T-helper 1 cell treated with Interleukin-12 subunit alpha and Interleukin-12 subunit beta and Interleukin-4 antibody, amounts not matched to agents 30 ng/mL and 1 ng/mL, for 36 hours (primary cell): Measurements from ENCODE around the gene UPK1A. TPM values are rescaled to one million over a fixed set of nuclear protein-coding genes. Genes with fewer than 3 reads are reported as not detected.
"Not testable (repeated sequence)": the region's sequence is repeated elsewhere in the genome, so short reads cannot be mapped to it uniquely, and the experiment has no call there.

Source experiments
- intact Hi-C: fragments of 100-400 bp; cut with micrococcal nuclease; formaldehyde crosslinking; loops from one replicate; pipeline ENCODE4 v1.15.1; 2024
- total RNA-seq: library from RNA; stranded (reverse); gene quantifications from 2 replicates; pipeline ENCODE4 v1.2.3, GENCODE V29; 2022

The UPK1A gene
- total RNA-seq, 1 donor from 2014 or later: 0.56 TPM

DNA sequence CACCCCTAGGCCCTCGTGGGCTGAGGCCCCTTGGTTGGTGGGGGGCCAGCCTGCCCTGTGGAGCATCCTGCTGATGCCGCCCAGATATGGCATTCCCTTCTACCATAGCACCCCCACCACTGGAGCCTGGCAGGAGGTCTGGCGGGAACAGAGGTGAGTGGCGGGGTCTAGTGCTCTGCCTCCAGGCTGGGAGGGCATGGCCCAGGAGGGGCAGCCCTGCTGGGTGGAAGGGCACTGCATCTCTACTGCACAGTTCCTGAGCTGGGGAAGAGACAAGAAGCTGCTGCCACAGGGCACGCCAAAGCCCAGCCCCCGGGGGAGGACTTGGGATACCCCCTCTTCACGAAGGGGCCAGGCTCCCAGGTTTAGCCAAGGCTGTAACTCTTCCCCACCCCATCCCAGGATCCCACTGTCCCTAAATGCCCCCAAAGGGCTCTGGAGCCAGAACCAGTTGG lies 49.1 kb downstream of the UPK1A start:
- intact Hi-C loops: loop anchor here (5.0 kb wide), 1 partner anchor 88 kb away; the partner anchor contains the start of gene RBM42

DNA sequence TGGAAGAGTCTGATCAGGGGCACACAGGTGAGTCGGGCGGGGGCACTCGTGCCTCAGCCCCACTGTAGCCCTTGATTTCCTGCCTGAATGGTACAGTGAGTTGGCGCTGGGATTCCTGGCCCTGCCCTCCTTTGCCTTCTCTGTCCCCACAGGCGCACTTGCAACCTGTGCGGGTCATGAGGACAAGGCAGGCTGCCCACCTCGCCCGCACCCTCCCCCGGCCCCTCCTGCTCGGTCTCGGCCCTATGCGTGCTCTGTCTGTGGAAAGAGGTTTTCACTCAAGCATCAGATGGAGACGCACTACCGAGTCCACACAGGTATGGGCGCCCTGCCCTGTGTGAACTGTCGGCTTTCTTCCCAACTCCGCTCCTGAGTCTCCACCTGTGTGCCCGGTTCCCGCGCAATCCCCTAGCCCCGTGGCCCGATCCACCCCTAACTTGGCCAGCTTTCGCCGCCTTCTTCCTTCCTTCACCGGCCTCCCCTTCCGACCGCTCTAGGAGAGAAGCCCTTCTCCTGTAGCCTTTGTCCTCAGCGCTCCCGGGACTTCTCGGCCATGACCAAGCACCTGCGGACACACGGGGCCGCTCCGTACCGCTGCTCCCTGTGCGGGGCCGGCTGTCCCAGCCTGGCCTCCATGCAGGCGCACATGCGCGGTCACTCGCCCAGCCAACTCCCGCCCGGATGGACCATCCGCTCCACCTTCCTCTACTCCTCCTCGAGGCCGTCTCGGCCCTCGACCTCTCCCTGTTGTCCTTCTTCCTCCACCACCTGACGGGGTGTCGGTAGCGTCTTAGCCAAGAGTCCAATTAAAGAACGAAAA lies 49.9 kb downstream of the UPK1A start:
- intact Hi-C loops: loop anchor here (2.0 to 5.0 kb wide), 2 partner anchors 29 to 89 kb away; partner anchors contain the start of genes PSENEN, RBM42 and U2AF1L4

DNA sequence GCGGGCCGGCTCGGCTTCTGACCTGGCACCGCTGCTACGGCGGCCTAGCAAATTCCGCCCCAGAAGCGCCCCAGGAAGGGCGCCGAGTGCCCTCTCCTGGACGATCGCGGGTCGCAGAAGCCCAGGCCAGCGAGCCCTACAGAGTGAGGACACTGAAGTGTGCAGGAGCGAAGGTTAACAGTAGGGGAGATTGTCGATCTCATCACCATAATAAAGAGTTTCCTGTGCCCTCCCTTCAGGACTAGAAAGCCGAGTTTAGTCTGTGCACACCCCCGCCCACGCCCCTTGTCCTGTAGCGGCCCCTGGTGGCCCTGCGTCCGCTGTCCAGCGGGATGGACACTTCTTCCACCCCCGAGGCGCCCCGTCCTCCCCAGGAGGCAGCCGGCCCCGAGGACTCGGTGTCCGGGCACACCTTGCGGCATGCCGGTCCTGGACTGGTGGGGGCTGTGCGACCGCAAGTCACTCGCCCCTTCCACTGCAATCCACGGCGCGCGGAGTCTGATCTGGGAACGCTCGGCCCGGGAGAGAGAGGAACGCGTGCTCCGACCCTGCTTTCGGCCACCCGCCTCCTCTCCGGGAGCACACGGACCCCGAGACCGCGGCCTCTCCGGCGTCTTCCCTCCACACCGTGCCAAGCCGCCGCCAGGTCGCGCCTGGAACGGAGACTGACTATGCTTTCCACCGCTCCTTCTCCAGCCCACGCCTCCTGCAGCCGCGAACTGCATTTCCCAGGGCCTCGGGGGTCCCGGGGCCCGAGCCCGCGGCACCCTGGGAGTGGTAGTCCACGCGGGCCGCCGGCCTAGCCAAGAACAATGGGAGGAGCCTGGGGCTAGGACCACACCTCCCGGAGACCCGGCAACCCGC lies 50.7 kb downstream of the UPK1A start:
- intact Hi-C loops: loop anchor here (1.0 to 5.0 kb wide), 18 partner anchors 15 to 398 kb away; partner anchors contain the start of genes ALKBH6, ARHGAP33, COX6B1 and HAUS5

DNA sequence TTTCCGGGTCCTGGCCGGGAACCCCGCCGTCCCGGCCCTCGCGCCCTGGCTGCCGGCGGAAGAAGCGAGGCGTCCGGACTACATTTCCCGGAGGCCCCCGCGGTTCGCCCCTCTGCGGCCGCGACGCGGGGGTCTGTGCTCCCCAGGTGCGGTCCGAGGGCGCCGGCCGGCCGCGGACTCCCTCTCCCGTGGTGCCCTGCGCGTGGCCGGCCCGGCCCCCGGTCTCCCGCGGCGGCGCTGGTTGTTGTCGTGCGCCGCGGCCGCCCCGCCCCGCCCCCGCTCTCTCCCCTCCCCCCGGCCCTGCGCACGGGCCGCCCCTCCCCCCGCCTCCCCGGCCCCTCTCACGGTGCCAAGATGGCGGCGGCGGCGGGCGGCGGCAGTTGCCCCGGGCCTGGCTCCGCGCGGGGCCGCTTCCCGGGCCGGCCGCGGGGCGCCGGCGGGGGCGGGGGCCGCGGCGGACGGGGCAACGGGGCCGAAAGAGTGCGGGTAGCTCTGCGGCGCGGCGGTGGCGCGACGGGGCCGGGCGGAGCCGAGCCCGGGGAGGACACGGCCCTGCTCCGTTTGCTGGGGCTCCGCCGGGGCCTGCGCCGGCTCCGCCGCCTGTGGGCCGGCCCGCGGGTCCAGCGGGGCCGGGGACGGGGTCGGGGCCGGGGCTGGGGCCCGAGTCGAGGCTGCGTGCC lies 51.5 kb downstream of the UPK1A start, which contains the start of gene KMT2B:
KMT2B (plus strand) TSS at position 339 of the 680 bp plus-strand sequence; CDS start at position 355, 16 bp downstream.
- intact Hi-C loops: loop anchor here (1.0 to 5.0 kb wide), 18 partner anchors 16 to 397 kb away; partner anchors contain the start of genes ALKBH6, ARHGAP33, COX6B1 and HAUS5

DNA sequence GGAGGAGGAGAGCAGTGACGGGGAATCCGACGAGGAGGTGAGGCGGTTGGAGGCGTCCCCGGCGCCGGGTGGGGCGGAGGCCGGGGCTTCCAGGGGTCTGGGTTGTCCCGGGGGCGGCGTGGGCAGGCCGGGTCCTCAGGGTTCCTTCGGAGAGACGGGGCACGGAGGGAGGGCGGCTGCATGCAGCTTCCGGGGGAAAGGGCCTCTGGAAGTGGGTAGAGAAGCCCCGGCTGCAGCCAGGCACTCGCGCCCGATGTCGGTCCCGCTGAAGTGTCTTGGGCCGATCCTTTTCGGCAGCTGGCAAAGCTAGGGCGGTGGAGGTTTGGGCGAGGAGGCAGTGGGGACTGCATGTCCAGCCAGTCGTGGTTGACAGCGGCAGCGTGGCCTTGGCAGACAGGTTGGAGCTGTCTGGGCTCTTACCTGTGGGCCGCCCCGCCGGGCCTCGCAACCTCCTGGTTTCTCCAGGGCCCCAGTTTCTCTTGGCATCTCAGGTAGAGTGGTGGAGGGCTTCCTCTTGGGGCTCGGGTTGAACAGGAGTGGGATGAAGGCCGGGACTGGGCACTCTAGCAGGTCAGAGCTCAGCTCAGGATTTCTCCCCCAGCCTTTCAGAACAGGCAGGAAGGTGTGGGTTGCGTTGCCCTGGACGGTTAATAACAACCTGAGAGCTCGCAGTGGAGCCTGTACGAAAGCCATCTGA lies 52.2 kb downstream of the UPK1A start:
- intact Hi-C loops: loop anchor here (5.0 kb wide), 1 partner anchor 91 kb away; the partner anchor contains the start of gene RBM42

DNA sequence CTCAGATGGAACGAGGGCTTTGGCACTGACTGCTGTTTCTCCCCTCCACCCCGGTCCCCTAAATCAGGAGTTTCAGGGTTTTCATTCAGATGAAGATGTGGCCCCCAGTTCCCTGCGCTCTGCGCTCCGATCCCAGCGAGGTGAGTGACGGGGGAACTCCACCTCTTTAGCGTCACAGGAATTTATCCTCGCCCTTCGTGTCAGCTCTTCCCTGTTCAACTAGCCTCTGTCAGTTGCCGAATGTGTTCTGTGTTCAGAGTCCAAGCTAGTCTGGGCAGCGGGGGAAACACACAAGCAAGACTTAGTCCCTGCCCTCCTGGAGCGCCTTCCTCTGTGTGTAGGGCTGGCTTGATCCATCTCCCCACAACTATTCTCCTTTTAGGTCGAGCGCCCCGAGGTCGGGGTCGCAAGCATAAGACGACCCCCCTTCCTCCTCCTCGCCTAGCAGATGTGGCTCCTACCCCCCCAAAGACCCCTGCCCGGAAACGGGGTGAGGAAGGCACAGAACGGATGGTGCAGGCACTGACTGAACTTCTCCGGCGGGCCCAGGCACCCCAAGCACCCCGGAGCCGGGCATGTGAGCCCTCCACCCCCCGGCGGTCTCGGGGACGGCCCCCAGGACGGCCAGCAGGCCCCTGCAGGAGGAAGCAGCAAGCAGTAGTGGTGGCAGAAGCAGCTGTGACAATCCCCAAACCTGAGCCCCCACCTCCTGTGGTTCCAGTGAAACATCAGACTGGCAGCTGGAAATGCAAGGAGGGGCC lies 53.3 kb downstream of the UPK1A start:
- intact Hi-C loops: loop anchor here (5.0 kb wide), 1 partner anchor 92 kb away; the partner anchor contains the start of gene RBM42

DNA sequence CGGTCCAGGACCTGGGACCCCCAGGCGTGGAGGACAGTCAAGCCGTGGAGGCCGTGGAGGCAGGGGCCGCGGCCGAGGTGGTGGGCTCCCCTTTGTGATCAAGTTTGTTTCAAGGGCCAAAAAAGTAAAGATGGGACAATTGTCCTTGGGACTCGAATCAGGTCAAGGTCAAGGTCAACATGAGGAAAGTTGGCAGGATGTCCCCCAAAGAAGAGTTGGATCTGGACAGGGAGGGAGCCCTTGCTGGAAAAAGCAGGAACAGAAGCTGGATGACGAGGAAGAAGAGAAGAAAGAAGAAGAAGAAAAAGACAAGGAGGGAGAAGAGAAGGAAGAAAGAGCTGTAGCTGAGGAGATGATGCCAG lies 53.8 kb downstream of the UPK1A start:
- intact Hi-C loops: no loop called here

DNA sequence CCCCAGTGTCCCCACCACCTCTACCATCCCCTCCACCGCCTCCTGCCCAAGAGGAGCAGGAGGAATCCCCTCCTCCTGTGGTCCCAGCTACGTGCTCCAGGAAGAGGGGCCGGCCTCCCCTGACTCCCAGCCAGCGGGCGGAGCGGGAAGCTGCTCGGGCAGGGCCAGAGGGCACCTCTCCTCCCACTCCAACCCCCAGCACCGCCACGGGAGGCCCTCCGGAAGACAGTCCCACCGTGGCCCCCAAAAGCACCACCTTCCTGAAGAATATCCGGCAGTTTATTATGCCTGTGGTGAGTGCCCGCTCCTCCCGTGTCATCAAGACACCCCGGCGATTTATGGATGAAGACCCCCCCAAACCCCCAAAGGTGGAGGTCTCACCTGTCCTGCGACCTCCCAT lies 54.3 kb downstream of the UPK1A start:
- intact Hi-C loops: no loop called here

DNA sequence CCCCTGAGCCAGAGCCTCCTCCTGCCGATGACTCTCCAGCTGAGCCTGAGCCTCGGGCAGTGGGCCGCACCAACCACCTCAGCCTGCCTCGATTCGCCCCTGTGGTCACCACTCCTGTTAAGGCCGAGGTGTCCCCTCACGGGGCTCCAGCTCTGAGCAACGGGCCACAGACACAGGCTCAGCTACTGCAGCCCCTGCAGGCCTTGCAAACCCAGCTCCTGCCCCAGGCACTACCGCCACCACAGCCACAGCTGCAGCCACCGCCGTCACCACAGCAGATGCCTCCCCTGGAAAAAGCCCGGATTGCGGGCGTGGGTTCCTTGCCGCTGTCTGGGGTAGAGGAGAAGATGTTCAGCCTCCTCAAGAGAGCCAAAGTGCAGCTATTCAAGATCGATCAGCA lies 55.1 kb downstream of the UPK1A start:
- intact Hi-C loops: no loop called here

DNA sequence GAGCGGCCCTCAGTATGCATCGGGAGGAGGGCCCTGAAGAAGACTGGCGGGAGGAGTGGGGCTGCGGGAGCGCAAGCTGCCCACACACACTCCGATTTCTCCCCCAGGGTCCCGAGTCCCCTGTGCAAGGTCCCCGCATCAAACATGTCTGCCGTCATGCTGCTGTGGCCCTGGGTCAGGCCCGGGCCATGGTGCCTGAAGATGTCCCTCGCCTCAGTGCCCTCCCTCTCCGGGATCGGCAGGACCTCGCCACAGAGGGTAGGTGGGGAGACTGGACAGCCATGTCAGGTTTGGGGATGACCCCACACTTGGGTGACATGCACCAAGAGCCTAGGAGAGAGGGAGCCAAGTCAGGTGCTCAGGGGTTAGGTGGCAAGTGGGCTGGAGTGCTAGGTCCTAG lies 56.1 kb downstream of the UPK1A start:
- intact Hi-C loops: no loop called here

DNA sequence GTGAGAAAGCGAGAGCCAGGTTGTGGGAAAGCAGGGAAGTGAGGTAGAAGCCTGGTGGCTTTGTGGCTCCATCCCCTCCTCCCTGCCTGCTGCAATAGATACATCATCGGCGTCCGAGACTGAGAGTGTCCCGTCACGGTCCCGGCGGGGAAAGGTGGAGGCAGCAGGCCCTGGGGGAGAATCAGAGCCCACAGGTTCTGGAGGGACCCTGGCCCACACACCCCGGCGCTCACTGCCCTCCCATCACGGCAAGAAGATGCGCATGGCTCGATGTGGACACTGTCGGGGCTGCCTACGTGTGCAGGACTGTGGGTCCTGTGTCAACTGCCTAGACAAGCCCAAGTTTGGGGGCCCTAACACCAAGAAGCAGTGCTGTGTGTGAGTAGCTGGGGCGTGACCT lies 56.6 kb downstream of the UPK1A start:
- intact Hi-C loops: no loop called here

DNA sequence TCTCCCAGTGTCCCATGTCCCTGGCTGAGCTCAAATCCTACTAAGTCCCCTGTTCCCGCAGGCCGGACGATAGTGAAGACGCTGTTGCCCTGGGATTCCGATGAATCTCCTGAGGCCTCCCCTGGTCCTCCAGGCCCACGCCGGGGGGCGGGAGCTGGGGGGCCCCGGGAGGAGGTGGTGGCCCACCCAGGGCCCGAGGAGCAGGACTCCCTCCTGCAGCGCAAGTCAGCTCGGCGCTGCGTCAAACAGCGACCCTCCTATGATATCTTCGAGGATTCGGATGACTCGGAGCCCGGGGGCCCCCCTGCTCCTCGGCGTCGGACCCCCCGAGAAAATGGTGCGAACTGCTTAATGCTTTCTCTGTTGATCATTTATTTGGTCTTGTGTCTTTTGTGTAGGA lies 57.4 kb downstream of the UPK1A start:
- intact Hi-C loops: no loop called here

DNA sequence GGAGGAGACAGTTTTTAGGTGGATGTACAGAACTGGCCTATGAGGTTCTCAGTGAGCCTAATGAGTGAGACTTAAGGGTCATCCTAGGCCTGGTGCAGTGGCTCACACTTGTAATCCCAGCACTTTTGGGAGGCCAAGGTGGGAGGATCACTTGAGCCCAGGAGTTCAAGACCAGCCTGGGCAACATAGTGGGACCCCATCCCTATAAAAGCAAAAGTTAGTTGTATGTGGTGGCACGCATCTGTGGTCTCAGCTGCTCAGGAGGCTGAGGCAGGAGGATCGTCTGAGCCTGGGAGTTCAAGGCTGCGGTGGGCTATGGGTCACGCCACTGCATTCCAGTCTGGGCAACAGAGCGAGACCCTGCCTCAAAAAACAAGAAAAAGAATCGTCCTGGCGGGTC lies 57.8 kb downstream of the UPK1A start:
- intact Hi-C loops: not testable (repeated sequence)

DNA sequence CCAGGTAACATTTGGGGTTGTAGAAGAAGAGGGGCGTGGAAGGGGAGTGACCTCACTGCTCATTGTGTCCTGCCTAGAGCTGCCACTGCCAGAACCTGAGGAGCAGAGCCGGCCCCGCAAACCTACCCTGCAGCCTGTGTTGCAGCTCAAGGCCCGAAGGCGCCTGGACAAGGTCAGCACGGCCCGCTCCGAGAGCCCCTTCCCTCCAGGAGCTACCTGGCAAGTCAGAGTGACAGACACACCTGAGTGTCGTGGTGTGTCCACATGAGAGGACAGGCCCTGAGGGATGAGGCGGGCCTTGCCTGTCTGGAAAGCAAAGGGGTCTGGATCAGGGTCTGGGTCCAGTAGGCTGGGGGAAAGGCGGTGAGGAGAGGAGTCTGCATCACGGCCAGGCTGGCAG lies 58.2 kb downstream of the UPK1A start:
- intact Hi-C loops: no loop called here

DNA sequence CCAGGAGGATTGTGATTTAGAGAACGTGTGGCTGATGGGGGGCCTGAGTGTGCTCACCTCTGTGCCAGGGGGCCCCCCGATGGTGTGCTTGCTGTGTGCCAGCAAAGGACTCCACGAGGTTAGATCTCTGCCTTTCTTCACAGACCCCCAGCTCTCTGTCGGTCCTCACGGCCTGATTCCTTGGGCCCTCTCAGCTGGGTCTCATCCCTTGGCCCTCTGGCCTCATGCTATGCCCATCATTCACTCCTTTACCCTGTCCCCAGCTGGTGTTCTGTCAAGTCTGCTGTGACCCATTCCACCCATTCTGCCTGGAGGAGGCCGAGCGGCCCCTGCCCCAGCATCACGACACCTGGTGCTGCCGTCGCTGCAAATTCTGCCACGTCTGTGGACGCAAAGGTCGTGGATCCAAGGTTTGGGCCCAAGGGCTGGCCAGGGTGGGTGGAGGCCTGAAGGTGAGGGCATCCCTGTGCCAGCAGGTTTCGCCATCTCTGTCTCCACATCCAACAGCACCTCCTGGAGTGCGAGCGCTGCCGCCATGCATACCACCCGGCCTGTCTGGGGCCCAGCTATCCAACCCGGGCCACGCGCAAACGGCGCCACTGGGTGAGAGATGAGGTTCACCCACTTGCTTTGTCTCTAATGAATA lies 59.0 kb downstream of the UPK1A start:
- intact Hi-C loops: no loop called here

DNA sequence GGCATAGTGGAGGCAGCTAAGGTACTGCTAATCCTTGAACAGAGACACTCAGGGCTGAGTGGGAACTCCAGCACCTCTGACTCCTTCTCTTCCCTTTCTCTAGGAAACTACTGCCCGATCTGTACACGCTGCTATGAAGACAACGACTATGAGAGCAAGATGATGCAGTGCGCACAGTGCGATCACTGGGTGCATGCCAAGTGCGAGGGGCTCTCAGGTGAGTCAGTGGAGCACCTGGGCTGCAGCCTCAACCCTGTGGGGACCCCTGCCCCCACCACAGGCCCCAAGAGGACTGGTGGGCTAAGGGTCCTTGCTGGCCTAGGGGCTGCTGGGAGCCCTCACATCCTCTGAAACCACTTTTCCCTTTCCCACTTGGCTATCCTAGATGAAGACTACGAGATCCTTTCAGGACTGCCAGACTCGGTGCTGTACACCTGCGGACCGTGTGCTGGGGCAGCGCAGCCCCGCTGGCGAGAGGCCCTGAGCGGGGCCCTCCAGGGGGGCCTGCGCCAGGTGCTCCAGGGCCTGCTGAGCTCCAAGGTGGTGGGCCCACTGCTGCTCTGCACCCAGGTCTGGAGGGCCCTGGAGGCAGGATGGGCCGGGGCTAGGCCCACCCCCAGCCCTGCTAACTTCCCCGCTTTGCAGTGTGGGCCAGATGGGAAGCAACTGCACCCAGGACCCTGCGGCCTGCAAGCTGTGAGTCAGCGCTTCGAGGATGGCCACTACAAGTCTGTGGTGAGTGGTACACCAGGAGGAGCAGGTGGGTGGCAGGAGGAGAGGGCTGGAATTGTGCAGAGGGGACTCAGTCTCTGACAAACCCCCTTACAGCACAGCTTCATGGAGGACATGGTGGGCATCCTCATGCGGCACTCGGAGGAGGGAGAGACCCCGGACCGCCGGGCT lies 61.0 kb downstream of the UPK1A start:
- intact Hi-C loops: no loop called here
